HepG2 (cell line): ENCODE results near the gene ACSBG1. TPM values are rescaled to one million over a fixed set of nuclear protein-coding genes. Genes with fewer than 3 reads are reported as not detected.

Experiments
- AKAP8 ChIP-seq: sonication (generic); formaldehyde crosslinking; IDR thresholded peaks from 2 replicates; pipeline ENCODE4 v1.5.1; 2020; ENCODE audit warnings: mild to moderate bottlenecking, missing genetic modification reagents
- CHCHD3 ChIP-seq: sonication (generic); formaldehyde crosslinking; IDR thresholded peaks from 2 replicates; pipeline ENCODE4 v1.8.0; 2022; ENCODE audit warnings: mild to moderate bottlenecking, missing genetic modification reagents, moderate library complexity
- GABPB1 ChIP-seq: IDR thresholded peaks from 2 replicates; pipeline ENCODE4 v1.6.1; 2016; ENCODE audit warnings: mild to moderate bottlenecking, missing genetic modification reagents, moderate library complexity, missing compliant biosample characterization
- HNF1B ChIP-seq: sonication (generic); formaldehyde crosslinking; IDR thresholded peaks from 2 replicates; pipeline ENCODE4 v1.5.1; 2020; ENCODE audit warnings: mild to moderate bottlenecking, moderate library complexity, missing genetic modification reagents
- PHF5A ChIP-seq: IDR thresholded peaks from one replicate; pipeline ENCODE4 v1.6.1; 2018; ENCODE audit warnings: low read depth, missing genetic modification reagents; ENCODE audit not compliant: unreplicated experiment
- POGK ChIP-seq: sonication (generic); formaldehyde crosslinking; conservative IDR thresholded peaks from 2 replicates; pipeline ENCODE4 v1.8.0; 2022; ENCODE audit warnings: mild to moderate bottlenecking, moderate library complexity, missing genetic modification reagents
- RFXAP ChIP-seq: sonication (generic); formaldehyde crosslinking; IDR thresholded peaks from 2 replicates; pipeline ENCODE4 v1.4.0; 2020; ENCODE audit warnings: missing genetic modification reagents, borderline replicate concordance
- YEATS4 ChIP-seq: sonication (generic); formaldehyde crosslinking; IDR thresholded peaks from 2 replicates; pipeline ENCODE4 v1.4.0; 2020; ENCODE audit warnings: missing genetic modification reagents, borderline replicate concordance
- ZFP62 ChIP-seq: sonication (generic); formaldehyde crosslinking; IDR thresholded peaks from 2 replicates; pipeline ENCODE4 v1.4.0; 2020; ENCODE audit warnings: missing genetic modification reagents
- ZFP90 ChIP-seq: sonication (generic); formaldehyde crosslinking; IDR thresholded peaks from 2 replicates; pipeline ENCODE4 v1.8.0; 2022; ENCODE audit warnings: missing genetic modification reagents, mild to moderate bottlenecking, inconsistent platforms, borderline replicate concordance
- ZKSCAN1 ChIP-seq: fragments of 150-350 bp; IDR thresholded peaks from 2 replicates; pipeline ENCODE4 v1.6.1; 2014; ENCODE audit warnings: low read length
- ZNF224 ChIP-seq: sonication (generic); formaldehyde crosslinking; IDR thresholded peaks from 2 replicates; pipeline ENCODE4 v1.5.0; 2020; ENCODE audit warnings: mild to moderate bottlenecking, missing genetic modification reagents
- ZNF563 ChIP-seq: sonication (generic); formaldehyde crosslinking; IDR thresholded peaks from 2 replicates; pipeline ENCODE4 v1.8.0; 2022; ENCODE audit warnings: mild to moderate bottlenecking, moderate library complexity, missing genetic modification reagents
- ZNF75D ChIP-seq: sonication (generic); formaldehyde crosslinking; IDR thresholded peaks from 2 replicates; pipeline ENCODE4 v1.8.1; 2023; ENCODE audit warnings: missing genetic modification reagents, mild to moderate bottlenecking, borderline replicate concordance
- ZNF761 ChIP-seq: sonication (generic); formaldehyde crosslinking; conservative IDR thresholded peaks from 2 replicates; pipeline ENCODE4 v1.4.0; 2020; ENCODE audit warnings: mild to moderate bottlenecking, missing genetic modification reagents
- polyA plus RNA-seq, 8 experiments: library from polyadenylated mRNA; depleted of rRNA in 3 of 8; stranded (reverse) in 7 of 8; unstranded in 1 of 8; fragments of >200 nt; fragmentation: Illumina TruSeq in 4 of 8; extraction: Trizol in 4 of 8; gene quantifications; 2 replicates each; pipeline versions ENCODE4 v1.2.1 to v1.2.3, GENCODE V29; 2011 to 2016; ENCODE audit warnings: low read depth in 4 of 8, missing spikeins in 1 of 8, mixed read lengths in 1 of 8; ENCODE audit not compliant: insufficient read depth in 1 of 8
- total RNA-seq, 5 experiments: library from RNA; depleted of rRNA; stranded (reverse); fragments of >200 nt; fragmentation: Illumina TruSeq; extraction: Trizol; gene quantifications; 2 replicates each; pipeline ENCODE4 v1.2.3, GENCODE V29; 2016; ENCODE audit warnings: low read depth in 1 of 5
- TF ChIP-seq, protein P1 (sequence below): sonication (generic); formaldehyde crosslinking; IDR thresholded peaks from 2 replicates; pipeline ENCODE4 v1.4.0; 2020; ENCODE audit warnings: missing genetic modification reagents
- TF ChIP-seq, protein P2 (sequence below): sonication (generic); formaldehyde crosslinking; IDR thresholded peaks from 2 replicates; pipeline ENCODE4 v1.9.0; 2022; ENCODE audit warnings: low read depth, missing genetic modification reagents
- TF ChIP-seq, protein P3 (sequence below): sonication (generic); formaldehyde crosslinking; IDR thresholded peaks from 2 replicates; pipeline ENCODE4 v1.4.0; 2020; ENCODE audit warnings: low read depth, mild to moderate bottlenecking, missing genetic modification reagents

ACSBG1 gene
- total and polyA plus RNA-seq, 2 of the 13 experiments (the other 11 are each of a cell fraction or from before 2014, with no cell fraction given): 0.35 to 0.81 TPM

DNA sequence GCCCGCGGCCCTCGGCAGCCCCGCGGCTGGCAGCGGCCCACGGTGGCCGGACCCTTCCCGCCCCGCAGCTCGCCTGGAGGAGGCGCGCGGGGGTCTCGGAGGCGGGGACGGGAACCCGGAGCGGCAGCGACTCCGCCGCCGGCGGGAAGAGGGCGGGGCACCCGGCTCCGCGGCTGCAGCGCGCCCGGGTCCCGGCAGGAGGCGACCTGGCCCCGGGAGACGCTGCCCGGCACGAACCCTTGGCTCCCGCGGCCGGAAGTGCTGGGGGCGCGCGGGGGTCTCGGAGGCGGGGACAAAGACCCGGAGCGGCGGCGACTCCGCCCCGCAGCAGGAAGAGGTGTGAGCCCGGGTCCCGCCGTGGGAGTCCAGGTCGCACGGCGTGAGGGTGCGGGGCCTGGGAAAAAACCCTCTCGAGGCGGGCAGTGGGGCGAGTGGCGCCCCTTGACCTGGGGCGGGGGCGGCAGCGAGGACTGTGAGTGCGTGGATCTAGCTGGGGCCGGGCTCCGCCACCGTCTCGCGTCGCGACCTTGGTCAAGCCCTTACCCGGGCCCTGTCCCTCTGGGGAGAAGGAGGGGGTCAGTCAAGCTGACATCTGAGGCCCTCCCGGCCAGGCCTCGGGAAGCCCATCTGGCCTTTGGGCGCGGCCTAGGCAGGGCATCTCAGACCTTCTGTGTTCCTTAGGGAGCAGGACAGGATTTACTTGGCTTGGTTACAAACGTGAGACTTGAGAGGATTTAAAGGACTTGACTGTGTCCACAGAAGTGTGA is 102.9 kb downstream of the ACSBG1 start, which contains the start of gene CIB2 (continued):
- TF ChIP-seq ZFP90 (0 out of 2 replicates have a peak, but pooled peaks have one; percentile 47), POGK (CRISPR knock-in tag) (peak; percentile 55; the same call in 1 of the 2 replicates), PHF5A (CRISPR knock-in tag) (no peak), ZFP62 (no peak), GABPB1 (peak; percentile 94), ZNF563 (CRISPR knock-in tag) (peak; percentile 84), HNF1B (CRISPR knock-in tag) (no peak), ZNF761 (CRISPR knock-in tag) (no peak), ZNF224 (CRISPR knock-in tag) (0 out of 2 replicates have a peak, but pooled peaks have one; percentile 45), ZKSCAN1 (no peak), ZNF75D (CRISPR knock-in tag) (no peak), AKAP8 (CRISPR knock-in tag) (no peak), CHCHD3 (CRISPR knock-in tag) (no peak), YEATS4 (CRISPR knock-in tag) (peak; percentile 81), RFXAP (CRISPR knock-in tag) (peak; percentile 75)
- TF ChIP-seq, protein P1, sequence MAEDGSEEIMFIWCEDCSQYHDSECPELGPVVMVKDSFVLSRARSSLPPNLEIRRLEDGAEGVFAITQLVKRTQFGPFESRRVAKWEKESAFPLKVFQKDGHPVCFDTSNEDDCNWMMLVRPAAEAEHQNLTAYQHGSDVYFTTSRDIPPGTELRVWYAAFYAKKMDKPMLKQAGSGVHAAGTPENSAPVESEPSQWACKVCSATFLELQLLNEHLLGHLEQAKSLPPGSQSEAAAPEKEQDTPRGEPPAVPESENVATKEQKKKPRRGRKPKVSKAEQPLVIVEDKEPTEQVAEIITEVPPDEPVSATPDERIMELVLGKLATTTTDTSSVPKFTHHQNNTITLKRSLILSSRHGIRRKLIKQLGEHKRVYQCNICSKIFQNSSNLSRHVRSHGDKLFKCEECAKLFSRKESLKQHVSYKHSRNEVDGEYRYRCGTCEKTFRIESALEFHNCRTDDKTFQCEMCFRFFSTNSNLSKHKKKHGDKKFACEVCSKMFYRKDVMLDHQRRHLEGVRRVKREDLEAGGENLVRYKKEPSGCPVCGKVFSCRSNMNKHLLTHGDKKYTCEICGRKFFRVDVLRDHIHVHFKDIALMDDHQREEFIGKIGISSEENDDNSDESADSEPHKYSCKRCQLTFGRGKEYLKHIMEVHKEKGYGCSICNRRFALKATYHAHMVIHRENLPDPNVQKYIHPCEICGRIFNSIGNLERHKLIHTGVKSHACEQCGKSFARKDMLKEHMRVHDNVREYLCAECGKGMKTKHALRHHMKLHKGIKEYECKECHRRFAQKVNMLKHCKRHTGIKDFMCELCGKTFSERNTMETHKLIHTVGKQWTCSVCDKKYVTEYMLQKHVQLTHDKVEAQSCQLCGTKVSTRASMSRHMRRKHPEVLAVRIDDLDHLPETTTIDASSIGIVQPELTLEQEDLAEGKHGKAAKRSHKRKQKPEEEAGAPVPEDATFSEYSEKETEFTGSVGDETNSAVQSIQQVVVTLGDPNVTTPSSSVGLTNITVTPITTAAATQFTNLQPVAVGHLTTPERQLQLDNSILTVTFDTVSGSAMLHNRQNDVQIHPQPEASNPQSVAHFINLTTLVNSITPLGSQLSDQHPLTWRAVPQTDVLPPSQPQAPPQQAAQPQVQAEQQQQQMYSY (CRISPR knock-in tag): peak; percentile 91
- TF ChIP-seq, protein P2, sequence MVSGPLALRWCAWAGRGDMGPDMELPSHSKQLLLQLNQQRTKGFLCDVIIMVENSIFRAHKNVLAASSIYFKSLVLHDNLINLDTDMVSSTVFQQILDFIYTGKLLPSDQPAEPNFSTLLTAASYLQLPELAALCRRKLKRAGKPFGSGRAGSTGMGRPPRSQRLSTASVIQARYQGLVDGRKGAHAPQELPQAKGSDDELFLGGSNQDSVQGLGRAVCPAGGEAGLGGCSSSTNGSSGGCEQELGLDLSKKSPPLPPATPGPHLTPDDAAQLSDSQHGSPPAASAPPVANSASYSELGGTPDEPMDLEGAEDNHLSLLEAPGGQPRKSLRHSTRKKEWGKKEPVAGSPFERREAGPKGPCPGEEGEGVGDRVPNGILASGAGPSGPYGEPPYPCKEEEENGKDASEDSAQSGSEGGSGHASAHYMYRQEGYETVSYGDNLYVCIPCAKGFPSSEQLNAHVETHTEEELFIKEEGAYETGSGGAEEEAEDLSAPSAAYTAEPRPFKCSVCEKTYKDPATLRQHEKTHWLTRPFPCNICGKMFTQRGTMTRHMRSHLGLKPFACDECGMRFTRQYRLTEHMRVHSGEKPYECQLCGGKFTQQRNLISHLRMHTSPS (CRISPR knock-in tag): no peak
- TF ChIP-seq, protein P3, sequence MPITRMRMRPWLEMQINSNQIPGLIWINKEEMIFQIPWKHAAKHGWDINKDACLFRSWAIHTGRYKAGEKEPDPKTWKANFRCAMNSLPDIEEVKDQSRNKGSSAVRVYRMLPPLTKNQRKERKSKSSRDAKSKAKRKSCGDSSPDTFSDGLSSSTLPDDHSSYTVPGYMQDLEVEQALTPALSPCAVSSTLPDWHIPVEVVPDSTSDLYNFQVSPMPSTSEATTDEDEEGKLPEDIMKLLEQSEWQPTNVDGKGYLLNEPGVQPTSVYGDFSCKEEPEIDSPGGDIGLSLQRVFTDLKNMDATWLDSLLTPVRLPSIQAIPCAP (CRISPR knock-in tag): no peak
